ENCODE measurements around the gene TMEM204. TPM values are rescaled to one million over a fixed set of nuclear protein-coding genes. Genes with fewer than 3 reads are reported as not detected.
A peak's percentile ranks its signal among the peaks of the same experiment; 100 is the strongest.

TMEM204 gene
- total RNA-seq, 4 donors from 2014 or later: 7.6 to 26.6 (median 18.8) TPM

GRCh38 chr16:1530349-1530882, 3.0 kb upstream of the TMEM204 start:
- Histone ChIP-seq H3K27ac (peak overlapping the region; percentile 91), H3K4me3 (peak overlapping the region; percentile 12), H3K4me1 (peaks cover 70% of the 10 kb centered on the region), H3K27me3 (no peaks in the 10 kb centered on the region), H3K9me3 (no peaks in the 10 kb centered on the region), H3K36me3 (no peaks in the 10 kb centered on the region)
- DNase-seq (ENCODE audit: low spot score in 2 of 2): no peak
- TF ChIP-seq POLR2A (IDR thresholded peaks at IDR 0.05) (no peak), EP300 (IDR thresholded peaks at IDR 0.05) (no peak)
- WGBS: 56% methylated on average over 18 of the region's 27 CpGs

- 33% methylated on average over 26 of the region's 35 CpGs for WGBS
- Histone ChIP-seq H3K4me1 (peaks cover 77% of the 10 kb centered on the region), H3K9me3 (no peaks in the 10 kb centered on the region), H3K27ac (peak overlapping the region; percentile 91), H3K4me3 (peak overlapping the region; percentile 58), H3K36me3 (peaks cover 4% of the 10 kb centered on the region), H3K27me3 (no peaks in the 10 kb centered on the region)
- peak; percentile 86 to 92 for DNase-seq (ENCODE audit: low spot score in 2 of 2)
- TF ChIP-seq POLR2A (IDR thresholded peaks at IDR 0.05): peak in 1 of 2 donors; percentile 20
- peak in 2 of 3 donors; percentile 20 to 48 for TF ChIP-seq POLR2AphosphoS5 (IDR thresholded peaks at IDR 0.05)
- TF ChIP-seq EP300 (IDR thresholded peaks at IDR 0.05): no peak
Observed at GRCh38 chr16:1530883-1531637, 2.4 kb upstream of the TMEM204 start.

GRCh38 chr16:1531638-1531910, 1.9 kb upstream of the TMEM204 start:
- 49% methylated on average over 14 of the region's 14 CpGs for WGBS
- Histone ChIP-seq H3K27ac (peak overlapping the region; percentile 91), H3K27me3 (no peaks in the 10 kb centered on the region), H3K36me3 (peaks cover 6% of the 10 kb centered on the region), H3K4me3 (peak overlapping the region; percentile 58), H3K9me3 (no peaks in the 10 kb centered on the region), H3K4me1 (peaks cover 82% of the 10 kb centered on the region)
- TF ChIP-seq POLR2A (IDR thresholded peaks at IDR 0.05): no peak
- no peak for TF ChIP-seq EP300 (IDR thresholded peaks at IDR 0.05)
- TF ChIP-seq POLR2AphosphoS5 (IDR thresholded peaks at IDR 0.05): no peak
- no peak for TF ChIP-seq CTCF (IDR thresholded peaks at IDR 0.05)
- no peak for DNase-seq (ENCODE audit: low spot score in 2 of 2)

DNA sequence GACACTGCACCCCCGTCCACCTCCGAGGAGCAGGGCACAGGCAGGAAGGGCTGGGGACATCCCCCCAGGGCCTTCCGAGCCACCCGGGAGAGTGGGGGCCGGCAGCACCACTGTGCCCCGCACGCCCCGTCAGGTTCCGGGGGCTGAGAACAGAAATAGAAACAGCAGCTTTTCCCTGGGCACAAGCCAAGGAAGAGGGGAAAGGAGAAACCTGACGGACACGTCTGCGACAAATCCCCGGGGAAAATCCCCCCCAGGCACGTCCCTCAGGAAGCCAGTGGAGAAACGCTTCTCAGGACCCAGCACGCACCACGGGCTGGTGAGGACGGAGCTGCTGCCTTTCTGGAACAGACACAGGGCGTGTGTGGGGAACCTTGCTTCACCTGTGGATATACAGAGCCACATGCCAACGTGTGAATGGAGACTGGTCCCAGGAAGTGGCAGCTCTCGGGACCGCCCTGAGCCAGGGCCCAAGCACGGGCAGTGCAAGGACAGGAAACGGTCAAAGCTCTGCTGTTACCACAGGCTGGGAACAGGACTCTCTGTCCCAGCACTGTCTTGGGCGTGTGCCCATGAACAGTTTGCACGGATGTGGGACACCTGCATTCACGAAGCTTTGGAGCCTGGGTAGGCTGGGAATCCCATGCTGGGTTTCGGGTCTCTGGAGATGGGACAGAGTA, 1.2 kb upstream of the TMEM204 start:
- no peak for DNase-seq (ENCODE audit: low spot score in 2 of 2)
- Histone ChIP-seq H3K27me3 (no peaks in the 10 kb centered on the region), H3K27ac (peak overlapping the region; percentile 91), H3K4me1 (peaks cover 82% of the 10 kb centered on the region), H3K36me3 (peaks cover 6% of the 10 kb centered on the region), H3K9me3 (no peaks in the 10 kb centered on the region), H3K4me3 (peak overlapping the region; percentile 58)
- 45% methylated on average over 20 of the region's 28 CpGs for WGBS
- TF ChIP-seq POLR2A (IDR thresholded peaks at IDR 0.05) (no peak), CTCF (IDR thresholded peaks at IDR 0.05) (no peak), POLR2AphosphoS5 (IDR thresholded peaks at IDR 0.05) (peak in 2 of 3 donors; percentile 68 to 89)

DNA sequence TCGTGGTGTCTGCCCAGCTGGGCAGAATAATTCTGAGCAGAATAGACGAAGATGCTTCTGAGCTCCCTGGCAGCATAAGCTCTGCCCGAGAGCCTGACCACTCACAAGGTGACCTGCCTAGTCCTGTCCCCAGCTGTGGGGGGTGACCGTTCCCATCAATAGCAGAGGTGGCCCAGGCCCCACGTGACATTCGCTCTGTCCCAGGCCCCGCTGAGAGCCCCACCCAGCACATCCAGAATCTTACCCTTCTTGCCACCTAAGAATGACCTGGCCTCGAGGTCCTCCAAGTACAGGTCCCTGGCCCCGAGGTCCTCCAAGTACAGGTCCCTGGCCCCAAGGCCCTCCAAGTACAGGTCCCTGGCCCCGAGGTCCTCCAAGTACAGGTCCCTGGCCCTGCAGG, 695 bp upstream of the TMEM204 start:
- Histone ChIP-seq H3K36me3 (peaks cover 6% of the 10 kb centered on the region), H3K4me3 (peak overlapping the region; percentile 58), H3K9me3 (no peaks in the 10 kb centered on the region), H3K27me3 (no peaks in the 10 kb centered on the region), H3K27ac (peak overlapping the region; percentile 91), H3K4me1 (peaks cover 81% of the 10 kb centered on the region)
- TF ChIP-seq POLR2A (IDR thresholded peaks at IDR 0.05) (no peak), CTCF (IDR thresholded peaks at IDR 0.05) (no peak), POLR2AphosphoS5 (IDR thresholded peaks at IDR 0.05) (no peak), EP300 (IDR thresholded peaks at IDR 0.05) (no peak)
- DNase-seq (ENCODE audit: low spot score in 2 of 2): no peak
- WGBS: 48% methylated on average over 9 of the region's 10 CpGs

Data from suprapubic skin (tissue), 4 donors.